GM06990 (cell line): ENCODE measurements around the gene KLK11.

Experiments used
- DNase-seq: peaks from one replicate; pipeline ENCODE4 v3.0.0-alpha.2; 2011; ENCODE audit not compliant: insufficient read length; ENCODE audit errors: extremely low read depth
- H3K27me3 ChIP-seq: replicated peaks from 2 replicates; pipeline ENCODE4 v1.6.0; 2011; ENCODE audit warnings: low read length; ENCODE audit not compliant: control insufficient read depth, insufficient read depth
- H3K36me3 ChIP-seq: 2 replicates; pipeline ENCODE4 v1.5.1; 2011; ENCODE audit warnings: low read length; ENCODE audit not compliant: control insufficient read depth, insufficient read depth
- H3K4me3 ChIP-seq: replicated peaks from 2 replicates; pipeline ENCODE4 v1.5.1; 2011; ENCODE audit warnings: low read depth, mild to moderate bottlenecking, control low read depth, low read length
- CTCF ChIP-seq: IDR thresholded peaks from 2 replicates; pipeline ENCODE4 v1.5.1; 2011; ENCODE audit warnings: low read length, control low read depth, mild to moderate bottlenecking, inconsistent platforms; ENCODE audit not compliant: insufficient read depth, poor library complexity, severe bottlenecking

The KLK11 gene

GRCh38 chr19:50974702-50975556 is 51.5 kb downstream of the KLK11 start:
- no peak for TF ChIP-seq CTCF

DNA sequence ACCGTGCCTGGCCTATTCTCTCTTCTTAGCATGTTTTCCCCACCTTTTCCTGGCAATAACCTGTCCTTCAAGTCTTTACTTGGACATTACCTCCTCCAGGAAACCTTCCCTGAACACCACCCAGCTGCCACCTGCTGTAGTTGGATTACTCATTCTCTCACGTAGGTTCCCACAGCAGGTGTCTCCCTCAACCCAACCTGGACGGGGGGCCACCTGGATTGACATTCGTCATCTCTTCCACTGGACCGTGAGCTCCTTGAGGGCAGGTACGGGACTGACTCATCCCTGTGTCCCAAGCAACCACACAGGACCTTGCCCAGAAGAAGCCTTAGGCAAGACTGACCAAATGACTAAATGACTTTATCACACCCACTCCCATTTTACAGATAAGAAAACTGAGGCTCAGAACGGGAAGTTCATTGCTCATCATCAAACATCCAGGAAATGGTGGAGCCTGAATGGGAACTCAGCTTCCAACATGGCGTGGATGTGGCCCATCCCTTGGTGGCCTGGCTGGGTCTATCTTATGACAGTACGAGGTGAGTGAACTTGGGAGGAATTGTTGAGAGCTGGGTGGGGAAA is 53.5 kb downstream of the KLK11 start:
- no peak for DNase-seq
- Histone ChIP-seq H3K36me3 (no peaks in the 10 kb centered on the region), H3K27me3 (no peaks in the 10 kb centered on the region; the same call in 1 of the 2 replicates), H3K4me3 (no peak overlapping the region)
- no peak for TF ChIP-seq CTCF

More at GRCh38 chr19:50974702-50975556, 51.5 kb downstream of the KLK11 start:
- no peaks in the 10 kb centered on the region for H3K36me3 ChIP-seq
- H3K4me3 ChIP-seq = no peak overlapping the region
- H3K27me3 ChIP-seq = no peaks in the 10 kb centered on the region; the same call in 1 of the 2 replicates
- DNase-seq = no peak
